Endothelial cell of umbilical vein (primary cell): ENCODE measurements around the gene CCDC92B.

Experiments
- EZH2 ChIP-seq: IDR thresholded peaks from 2 replicates; pipeline ENCODE4 v1.6.1; 2012; ENCODE audit warnings: borderline replicate concordance, low read depth, mild to moderate bottlenecking, moderate library complexity, low read length, inconsistent platforms; ENCODE audit not compliant: severe bottlenecking
- FOS ChIP-seq: IDR thresholded peaks from 2 replicates; pipeline ENCODE4 v1.6.1; 2011; ENCODE audit warnings: mild to moderate bottlenecking, low read length, moderate library complexity, borderline replicate concordance; ENCODE audit not compliant: insufficient read depth
- GATA2 ChIP-seq: IDR thresholded peaks from 2 replicates; pipeline ENCODE4 v1.7.0; 2011; ENCODE audit warnings: low read depth, mild to moderate bottlenecking, moderate library complexity, mixed read lengths, low read length; ENCODE audit not compliant: insufficient read length, insufficient read depth
- MYC ChIP-seq: IDR thresholded peaks from one replicate; pipeline ENCODE4 v1.6.1; 2011; ENCODE audit warnings: mild to moderate bottlenecking, low read depth, low read length
- POLR2A ChIP-seq: IDR thresholded peaks from 2 replicates; pipeline ENCODE4 v1.6.1; 2012; ENCODE audit warnings: low read depth, mild to moderate bottlenecking, control low read depth, low read length
- POLR2AphosphoS5 ChIP-seq: IDR thresholded peaks from 2 replicates; pipeline ENCODE4 v1.6.1; 2012; ENCODE audit warnings: low read depth, mild to moderate bottlenecking, control low read depth, low read length, moderate library complexity; ENCODE audit not compliant: insufficient read depth
- TF ChIP-seq, protein P1 (sequence below), 2 donors: IDR thresholded peaks; 1 replicate in 1 of 2; 2 replicates in 1 of 2; pipeline ENCODE4 v1.5.1; 2011; ENCODE audit warnings: low read length in 2 of 2, mild to moderate bottlenecking in 2 of 2, moderate library complexity in 2 of 2, control low read depth in 1 of 2, inconsistent platforms in 1 of 2, low read depth in 1 of 2; ENCODE audit not compliant: insufficient read depth in 1 of 2; ENCODE audit errors: extremely low read depth in 1 of 2

GRCh38 chr17:2786176-2786881, 36.9 kb upstream of the CCDC92B start:
- no peak for TF ChIP-seq POLR2AphosphoS5
- TF ChIP-seq, protein P1, sequence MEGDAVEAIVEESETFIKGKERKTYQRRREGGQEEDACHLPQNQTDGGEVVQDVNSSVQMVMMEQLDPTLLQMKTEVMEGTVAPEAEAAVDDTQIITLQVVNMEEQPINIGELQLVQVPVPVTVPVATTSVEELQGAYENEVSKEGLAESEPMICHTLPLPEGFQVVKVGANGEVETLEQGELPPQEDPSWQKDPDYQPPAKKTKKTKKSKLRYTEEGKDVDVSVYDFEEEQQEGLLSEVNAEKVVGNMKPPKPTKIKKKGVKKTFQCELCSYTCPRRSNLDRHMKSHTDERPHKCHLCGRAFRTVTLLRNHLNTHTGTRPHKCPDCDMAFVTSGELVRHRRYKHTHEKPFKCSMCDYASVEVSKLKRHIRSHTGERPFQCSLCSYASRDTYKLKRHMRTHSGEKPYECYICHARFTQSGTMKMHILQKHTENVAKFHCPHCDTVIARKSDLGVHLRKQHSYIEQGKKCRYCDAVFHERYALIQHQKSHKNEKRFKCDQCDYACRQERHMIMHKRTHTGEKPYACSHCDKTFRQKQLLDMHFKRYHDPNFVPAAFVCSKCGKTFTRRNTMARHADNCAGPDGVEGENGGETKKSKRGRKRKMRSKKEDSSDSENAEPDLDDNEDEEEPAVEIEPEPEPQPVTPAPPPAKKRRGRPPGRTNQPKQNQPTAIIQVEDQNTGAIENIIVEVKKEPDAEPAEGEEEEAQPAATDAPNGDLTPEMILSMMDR (IDR thresholded peaks at IDR 0.05; ENCODE audit: extremely low read depth in 1 of 2, insufficient read depth in 1 of 2, low read depth in 1 of 2, low read length in 2 of 2): peak; percentile 87 to 91
- no peak for TF ChIP-seq POLR2A
- no peak for TF ChIP-seq EZH2
- no peak for TF ChIP-seq MYC
- no peak for TF ChIP-seq GATA2
- no peak for TF ChIP-seq FOS
